Kasumi-1 (cell line): Measurements from ENCODE around the gene WDR7.

ENCODE experiments used
- DNase-seq, 2 experiments: peaks; one replicate each; lab custom pipeline; 2025; lab: John Stamatoyannopoulos, UW

Gene WDR7

DNA sequence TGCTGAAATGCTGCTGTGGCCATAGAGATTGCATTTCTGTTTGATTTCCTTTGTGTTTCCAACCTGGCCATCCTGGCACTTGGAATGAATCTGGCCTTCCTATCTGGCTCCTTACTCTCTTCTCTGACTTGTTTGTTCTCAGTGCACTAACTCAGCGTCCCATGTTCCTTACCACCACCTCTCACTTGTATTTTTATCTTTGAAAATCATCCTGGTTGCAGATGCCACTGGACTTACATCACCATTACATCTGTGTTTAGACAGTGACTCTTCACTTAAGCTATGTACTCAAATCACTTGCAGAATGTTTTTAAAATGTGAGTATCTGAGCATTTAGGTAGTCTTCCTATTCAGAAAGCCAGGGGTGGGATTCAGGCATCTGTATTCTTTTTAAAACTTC lies 239.5 kb downstream of the WDR7 start:
- DNase-seq, result no peak

- no peak for DNase-seq
These were observed 240.0 kb downstream of the WDR7 start for GRCh38 chr18:56891116-56891515.

- DNase-seq, result no peak
These were observed 240.7 kb downstream of the WDR7 start for GRCh38 chr18:56891870-56892269.

DNA sequence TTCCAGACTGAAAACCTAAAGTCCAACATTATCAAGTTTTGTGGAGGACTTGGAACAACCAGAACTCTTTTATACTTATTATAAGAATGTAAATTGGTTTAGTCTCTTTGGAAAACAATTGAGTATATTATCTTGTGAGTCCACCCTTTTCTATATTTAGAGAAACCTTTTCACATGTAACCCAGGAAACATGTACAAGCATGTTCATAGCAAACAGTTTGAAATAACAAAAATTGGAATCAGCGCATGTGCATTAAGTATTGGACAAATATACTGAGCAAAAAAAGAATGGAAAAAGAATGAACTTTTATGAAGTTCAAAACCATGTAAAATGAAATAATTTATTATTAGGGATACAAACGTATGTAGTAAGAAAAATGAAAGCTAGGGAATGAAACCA lies 246.0 kb downstream of the WDR7 start:
- no peak for DNase-seq

GRCh38 chr18:56899660-56900059 lies 248.5 kb downstream of the WDR7 start:
- DNase-seq, result no peak

DNA sequence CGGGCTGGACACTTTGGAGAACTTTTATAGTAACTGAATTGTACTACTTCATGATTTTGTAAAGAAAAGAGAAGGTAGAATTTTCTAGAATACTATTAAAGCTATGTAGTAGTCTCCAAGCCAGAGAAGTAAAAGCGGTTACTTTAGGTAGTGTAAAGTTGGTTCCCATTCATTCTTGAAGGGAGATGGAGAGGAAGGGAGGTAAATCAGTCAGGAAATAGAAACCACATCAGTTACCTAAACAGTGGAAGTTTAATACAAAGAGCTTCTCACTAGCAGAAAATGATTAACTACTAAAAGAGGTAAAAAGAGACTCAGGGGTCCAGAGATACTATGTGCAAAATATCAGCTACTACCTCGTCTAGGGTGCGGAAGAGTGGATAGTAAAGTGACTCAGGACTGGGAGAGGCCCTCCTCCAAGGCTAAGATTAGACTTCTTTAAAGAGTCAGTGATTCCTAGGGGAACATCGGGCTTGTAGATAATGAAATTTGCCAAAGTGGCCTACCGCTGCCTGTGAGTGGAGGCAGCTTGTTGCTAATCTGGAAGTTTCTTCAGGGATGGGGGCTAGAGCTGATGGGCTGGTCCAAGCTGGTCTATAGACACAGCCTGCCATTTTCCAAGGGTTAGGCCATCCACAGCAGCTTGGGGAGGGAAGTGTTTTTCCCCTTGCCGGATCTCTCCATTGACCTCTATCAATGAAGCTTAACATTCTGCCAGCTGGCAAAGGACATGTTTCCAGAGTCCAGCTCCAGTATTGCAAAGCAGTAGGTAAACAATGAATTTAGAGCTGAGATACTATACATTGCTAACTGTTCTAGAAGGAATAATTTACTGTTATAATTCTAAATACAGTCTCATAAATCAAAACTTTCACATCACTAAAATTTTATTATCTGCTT lies 249.3 kb downstream of the WDR7 start:
- DNase-seq, result no peak

- no peak for DNase-seq
These were observed 250.8 kb downstream of the WDR7 start for GRCh38 chr18:56901919-56902318.

- no peak for DNase-seq
These were observed 251.5 kb downstream of the WDR7 start for GRCh38 chr18:56902653-56903052.

GRCh38 chr18:56903686-56904085 lies 252.5 kb downstream of the WDR7 start:
- DNase-seq, result no peak

DNA sequence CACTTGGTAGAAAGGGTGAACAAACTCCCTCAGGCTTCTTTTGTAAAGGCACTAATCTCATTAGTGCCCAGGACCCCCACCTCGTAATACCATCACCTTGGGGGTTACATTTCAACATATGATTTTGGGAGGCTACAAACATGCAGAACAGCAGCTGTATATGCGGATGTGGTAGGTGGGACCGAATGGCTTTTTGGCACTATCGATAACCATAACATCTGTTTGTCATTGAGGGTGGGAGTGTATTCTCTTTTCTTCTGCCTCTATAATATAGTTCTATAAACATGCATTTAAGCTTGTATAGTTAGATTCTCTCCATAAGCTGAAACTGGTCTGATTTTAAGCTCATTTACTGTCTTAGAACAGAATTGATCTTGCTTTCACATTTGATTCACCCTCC lies 256.6 kb downstream of the WDR7 start:
- no peak for DNase-seq

- no peak for DNase-seq
These were observed 259.1 kb downstream of the WDR7 start for GRCh38 chr18:56910237-56910636.

- no peak for DNase-seq
These were observed 259.8 kb downstream of the WDR7 start for GRCh38 chr18:56910967-56911366.

- no peak for DNase-seq
These were observed 262.8 kb downstream of the WDR7 start for GRCh38 chr18:56913941-56914340.

DNA sequence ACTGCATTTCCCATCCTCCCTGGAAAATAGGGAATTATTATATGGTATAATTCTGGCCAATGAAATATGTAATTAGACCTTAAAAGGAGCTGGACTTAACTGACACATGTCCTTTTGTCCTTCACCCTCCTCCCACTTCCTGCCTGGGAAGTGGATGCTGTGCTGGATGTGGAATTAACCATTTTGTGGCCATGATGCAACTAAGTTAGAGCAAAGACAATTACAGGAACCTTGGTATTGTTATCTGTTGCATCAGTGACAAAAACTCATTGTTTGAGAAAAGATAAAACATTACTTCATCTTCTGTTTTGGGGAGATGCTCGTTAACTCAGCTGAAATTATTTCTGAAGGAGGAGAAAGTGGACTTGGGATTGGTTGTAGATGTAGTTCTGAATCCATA lies 268.0 kb downstream of the WDR7 start:
- no peak for DNase-seq

DNA sequence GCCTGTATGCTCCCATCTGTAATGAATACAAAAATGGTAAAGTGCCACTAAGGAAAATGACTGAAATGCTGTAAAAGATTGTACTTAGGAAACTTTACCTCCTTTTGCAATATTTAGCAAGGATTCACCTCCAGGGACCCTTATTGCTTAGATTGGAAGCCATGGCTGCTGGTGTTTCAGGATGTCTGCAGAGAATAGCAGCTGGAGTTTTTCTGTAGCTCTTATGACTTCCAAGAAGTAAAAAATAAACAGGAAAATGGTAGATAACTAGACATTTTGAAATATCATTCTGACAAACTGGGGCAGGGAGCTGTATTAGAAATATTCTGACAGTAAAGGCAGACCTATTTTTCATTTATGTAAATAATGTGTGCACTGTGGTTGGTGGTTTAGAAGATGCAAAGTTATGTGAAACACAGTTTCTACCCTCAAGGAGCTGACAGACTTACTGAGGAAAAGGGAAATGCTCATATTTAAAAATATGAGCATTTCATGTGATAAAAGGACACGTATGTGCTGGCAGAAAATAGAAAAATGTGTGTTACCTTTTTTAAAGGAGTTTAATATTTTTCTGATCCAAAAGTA lies 270.8 kb downstream of the WDR7 start:
- no peak for DNase-seq

DNA sequence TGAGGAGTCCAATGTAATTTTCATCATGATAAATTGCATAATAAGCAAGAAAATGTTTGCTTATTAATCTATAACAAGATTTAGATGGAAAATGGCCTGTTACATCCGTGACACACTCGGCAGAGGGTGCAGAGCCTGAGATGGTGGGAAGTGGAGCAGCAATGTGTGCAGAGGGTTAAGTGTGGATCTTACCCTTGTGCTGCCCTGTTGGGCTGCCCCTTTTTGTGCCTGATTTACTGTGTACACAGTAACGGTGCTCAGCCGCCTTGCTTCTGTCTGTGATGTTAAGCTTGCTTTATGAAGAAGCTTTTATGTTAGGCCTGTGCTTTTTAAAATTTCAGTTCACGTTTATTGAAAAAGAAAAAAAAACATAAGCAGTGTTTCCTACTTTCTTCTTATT lies 275.6 kb downstream of the WDR7 start:
- no peak for DNase-seq

- DNase-seq, result no peak
These were observed 276.6 kb downstream of the WDR7 start for GRCh38 chr18:56927786-56928185.

- no peak for DNase-seq
These were observed 278.7 kb downstream of the WDR7 start for GRCh38 chr18:56929886-56930285.

DNA sequence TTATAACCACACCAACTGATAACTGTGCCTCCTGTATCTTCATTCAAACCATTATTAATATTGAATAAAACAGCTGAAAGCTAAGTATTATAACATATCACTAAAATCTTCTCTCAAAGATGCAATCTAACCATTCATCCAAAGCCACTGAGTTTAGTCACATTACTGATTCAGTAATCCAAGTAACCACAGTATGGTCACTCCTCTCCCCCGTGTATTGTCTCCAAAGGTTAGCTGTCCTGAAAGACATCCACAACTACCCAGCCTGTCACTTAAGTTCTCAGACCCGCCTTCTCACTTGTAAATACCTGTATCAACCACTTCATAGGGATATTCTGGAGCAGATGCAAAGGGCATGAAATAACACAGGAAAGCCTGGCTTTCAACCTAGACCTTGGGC lies 282.3 kb downstream of the WDR7 start:
- no peak for DNase-seq

DNA sequence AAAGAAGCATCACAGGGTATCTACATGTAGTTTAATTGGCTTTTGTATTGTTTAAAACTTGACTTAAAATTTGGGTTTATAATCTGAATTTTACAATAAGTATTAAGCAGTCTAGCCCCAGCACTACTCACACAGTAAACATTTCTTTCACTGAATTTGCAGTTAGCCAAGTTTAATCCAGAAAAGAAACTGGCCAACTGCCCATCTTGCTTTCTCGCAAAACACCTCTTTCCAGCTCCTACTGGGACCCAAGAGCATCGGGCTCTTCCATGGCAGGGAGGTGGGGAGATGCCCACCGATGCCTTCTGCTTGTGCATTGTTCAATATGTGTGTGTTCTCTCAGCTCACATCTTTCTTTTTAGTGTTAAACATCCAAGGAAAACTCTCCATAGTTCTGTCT lies 283.0 kb downstream of the WDR7 start:
- DNase-seq, result no peak

DNA sequence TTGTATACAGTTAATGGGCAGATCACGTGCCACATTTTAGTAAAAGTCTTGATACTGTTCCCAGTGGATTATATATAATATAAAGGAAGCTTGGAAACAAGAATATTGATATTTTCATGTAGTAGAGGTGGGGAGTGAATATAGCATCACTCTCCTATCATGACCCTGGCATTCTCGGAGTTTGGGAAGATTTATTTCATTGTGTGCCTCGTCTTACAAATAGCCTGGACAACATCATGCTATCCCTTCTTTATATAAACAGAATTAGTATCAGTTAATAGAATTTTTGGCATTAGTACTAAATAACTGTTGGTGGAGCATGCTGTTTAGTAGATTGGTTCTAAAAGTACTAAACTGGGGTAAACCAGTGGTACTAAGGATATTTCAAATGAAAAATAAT lies 283.7 kb downstream of the WDR7 start:
- no peak for DNase-seq

DNA sequence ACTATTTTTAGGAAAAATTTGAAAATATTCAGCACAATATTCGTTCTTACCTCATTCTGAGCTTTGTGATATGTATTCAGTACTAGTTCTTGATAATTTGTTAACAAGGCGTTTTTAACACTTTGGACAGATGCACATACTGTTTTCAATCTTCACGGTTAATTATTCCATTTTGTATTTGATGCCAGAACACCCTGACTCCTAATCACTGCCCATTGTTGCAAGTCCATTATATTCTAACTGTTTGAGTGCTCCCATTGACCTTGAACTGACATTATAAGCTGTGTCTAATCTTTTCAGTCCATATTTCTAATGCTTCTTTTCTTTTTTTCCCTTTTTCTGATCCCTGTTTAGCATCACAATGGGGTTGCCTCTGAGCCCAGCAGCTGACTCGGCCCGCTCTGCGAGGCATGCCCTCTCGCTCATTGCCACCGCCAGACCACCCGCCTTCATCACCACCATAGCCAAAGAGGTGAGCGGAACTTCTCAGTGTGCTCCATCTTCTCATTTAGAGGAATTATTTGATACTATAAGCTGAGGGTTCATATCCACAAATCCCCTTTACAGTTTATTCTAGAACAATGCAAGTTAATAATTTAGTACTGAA lies 284.4 kb downstream of the WDR7 start:
- no peak for DNase-seq

- no peak for DNase-seq
These were observed 285.3 kb downstream of the WDR7 start for GRCh38 chr18:56936457-56936856.
